HG02840 (cell line): ENCODE measurements around the gene SUSD2.
"Not testable (repeated sequence)": the region's sequence is repeated elsewhere in the genome, so short reads cannot be mapped to it uniquely, and the experiment has no call there.

Experiments
- ATAC-seq: cut with Tn5 transposase; IDR thresholded peaks from one replicate; pipeline ENCODE4 v1.9.1; 2021; ENCODE audit warnings: mild to moderate bottlenecking, moderate library complexity, moderate number of reproducible peaks; ENCODE audit not compliant: unreplicated experiment, low FRiP score

Gene SUSD2

DNA sequence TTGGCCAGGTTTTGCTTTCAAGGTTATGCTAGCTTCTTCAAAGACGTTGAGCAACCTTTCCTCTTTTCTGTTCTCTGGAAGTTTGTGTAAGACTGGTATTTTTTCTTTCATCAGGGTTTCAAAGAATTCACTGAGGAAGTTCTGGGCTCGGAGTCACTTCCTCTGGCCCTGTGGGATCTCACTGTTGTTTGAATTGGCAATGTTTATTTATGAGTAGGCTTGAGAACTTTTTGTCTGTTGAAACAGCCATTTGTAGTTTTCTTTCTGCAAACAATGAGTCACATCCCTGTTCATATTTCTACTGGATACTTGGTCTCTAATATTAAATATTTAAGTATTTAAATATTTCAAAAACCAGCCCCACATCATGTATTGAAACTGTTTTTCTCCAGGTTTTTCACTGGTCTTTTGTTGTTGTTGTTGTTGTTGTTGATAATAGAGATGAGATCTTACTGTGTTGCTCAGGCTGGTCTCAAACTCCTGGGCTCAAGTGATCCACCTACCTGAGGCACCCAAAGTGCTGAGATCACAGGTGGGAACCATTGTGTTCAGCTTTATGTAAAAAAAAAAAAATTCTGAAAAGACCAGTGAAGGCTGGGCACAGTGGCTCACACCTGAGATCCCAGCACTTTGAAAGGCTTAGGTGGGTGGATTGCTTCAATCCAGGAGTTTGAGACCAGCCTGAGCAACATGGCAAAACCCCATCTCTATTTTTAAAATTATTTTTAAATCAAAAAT, 26.9 kb downstream of the SUSD2 start:
- no peak for ATAC-seq

DNA sequence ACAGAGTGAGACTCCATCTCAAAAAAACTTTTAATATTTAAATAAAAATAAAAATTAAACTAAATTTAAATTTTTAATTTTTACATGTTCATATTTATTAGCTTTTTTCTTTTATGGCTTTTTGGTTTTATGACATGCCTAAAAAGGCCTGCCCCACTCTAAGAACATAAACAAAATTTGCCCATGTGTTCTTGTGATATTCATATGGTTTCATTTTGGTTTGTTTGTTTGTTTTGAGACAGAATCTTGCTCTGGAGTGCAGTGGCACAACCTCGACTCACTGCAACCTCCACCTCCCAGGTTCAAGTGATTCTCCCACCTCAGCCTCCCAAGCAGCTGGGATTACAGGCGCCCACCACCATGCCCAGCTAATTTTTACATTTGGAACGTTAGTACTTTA, 27.7 kb downstream of the SUSD2 start:
- ATAC-seq: no peak

DNA sequence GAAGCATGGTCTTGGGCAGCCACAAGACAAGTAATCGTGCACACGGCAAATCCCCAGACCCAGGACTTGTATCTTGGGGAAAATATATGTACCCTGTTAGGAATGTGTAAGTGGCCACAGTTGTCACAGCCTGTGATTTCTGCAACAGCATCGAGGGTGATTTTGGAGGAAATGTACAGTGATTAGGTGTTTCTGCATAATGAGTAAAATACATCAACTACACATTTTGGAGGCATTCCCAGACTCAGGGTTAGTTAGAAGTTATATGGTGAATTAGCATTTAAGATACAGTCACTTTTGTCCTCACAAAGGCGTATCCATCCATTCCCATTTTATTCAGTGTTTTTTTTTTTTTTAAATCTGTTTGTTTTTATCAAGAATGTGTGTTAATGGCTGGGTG, 28.4 kb downstream of the SUSD2 start:
- no peak for ATAC-seq

DNA sequence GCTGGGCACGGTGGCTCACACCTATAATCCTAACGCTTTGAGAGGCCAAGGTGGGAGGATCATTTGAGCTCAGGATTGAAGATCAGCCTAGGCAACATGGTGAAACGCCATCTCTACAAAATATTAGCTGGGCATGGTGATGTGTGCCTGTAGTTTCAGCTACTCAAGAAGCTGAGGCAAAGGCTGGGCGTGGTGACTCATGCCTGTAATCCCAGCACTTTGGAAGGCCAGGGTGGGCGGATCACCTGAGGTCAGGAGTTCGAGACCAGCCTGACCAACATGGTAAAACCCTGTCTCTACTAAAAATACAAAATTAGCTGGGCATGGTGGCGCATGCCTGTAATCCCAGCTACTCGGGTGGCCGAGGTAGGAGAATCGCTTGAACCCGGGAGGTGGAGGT, 29.1 kb downstream of the SUSD2 start:
- not testable (repeated sequence) for ATAC-seq

DNA sequence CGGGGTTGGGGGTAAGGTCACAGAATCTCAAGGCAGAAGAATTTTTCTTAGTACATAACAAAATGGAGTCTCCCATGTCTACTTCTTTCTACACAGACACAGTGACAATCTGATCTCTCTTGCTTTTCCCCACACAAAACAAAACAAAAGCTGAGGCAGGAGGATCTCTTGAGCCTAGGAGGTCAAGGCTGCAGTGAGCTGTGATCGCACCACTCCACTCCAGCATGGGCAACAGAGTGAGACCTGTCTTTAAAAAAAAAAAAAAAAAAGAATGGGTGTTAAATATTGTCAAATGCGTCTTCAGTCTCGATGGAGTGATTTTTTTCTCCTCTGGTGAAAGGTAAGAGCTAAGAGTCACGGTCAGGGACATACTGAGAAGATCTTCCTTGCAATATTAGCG, 30.4 kb downstream of the SUSD2 start:
- ATAC-seq: not testable (repeated sequence)

DNA sequence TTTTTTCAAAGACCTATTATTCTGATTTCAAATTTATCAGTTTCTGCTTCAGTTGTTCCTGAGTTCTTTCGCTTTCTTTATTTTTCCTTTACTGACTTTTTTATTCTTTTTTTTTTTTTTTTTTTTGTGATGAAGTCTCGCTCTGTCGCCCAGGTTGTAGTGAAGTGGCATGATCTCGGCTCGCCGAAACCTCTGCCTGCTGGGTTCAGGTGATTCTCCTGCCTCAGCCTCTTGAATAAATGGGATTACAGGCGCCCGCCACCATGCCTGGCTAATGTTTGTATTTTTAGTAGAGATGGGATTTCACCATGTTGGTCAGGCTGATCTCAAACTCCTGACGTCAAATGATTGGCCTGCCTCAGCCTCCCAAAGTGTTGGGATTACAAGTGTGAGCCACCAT, 31.8 kb downstream of the SUSD2 start:
- not testable (repeated sequence) for ATAC-seq

DNA sequence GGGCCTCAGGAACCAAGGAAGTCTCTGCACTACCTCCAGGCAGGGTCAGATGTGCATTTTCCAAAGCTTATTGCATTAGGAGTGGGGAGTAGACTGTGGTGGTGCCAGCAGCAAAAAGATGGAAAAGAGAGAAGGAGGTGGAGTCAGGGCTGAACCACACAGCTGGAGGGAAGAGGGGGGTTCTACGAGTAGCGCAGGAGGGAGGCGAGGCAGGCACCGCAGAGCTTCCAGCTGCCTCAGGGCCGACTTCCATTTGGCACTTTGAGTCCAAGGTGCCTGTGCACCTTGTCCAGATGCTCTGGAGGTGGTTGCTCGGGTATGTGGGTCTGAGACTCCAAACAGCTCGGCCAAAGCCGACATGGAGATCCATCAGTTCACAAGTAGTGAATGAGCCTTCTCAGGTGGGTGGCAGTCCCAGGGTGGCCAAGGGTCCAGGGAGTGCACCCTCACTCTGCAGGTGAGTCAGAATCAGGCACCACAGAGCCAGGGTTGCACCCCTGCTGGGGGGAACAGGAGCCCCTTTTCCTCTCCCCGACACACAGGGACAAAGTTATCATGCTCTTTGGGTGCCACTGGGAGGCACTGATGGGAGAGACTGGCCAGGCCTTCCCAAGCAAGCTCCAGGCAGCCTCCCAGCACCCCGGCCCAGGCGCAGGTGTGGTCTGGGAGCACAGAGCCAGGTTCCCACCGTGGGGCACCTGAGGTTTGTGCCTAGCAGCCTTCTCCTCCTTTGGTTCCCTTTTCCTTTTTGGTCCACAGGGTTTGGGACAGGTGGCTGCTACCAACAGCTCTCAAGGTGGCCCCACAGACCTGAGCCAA, 33.4 kb downstream of the SUSD2 start:
- no peak for ATAC-seq

DNA sequence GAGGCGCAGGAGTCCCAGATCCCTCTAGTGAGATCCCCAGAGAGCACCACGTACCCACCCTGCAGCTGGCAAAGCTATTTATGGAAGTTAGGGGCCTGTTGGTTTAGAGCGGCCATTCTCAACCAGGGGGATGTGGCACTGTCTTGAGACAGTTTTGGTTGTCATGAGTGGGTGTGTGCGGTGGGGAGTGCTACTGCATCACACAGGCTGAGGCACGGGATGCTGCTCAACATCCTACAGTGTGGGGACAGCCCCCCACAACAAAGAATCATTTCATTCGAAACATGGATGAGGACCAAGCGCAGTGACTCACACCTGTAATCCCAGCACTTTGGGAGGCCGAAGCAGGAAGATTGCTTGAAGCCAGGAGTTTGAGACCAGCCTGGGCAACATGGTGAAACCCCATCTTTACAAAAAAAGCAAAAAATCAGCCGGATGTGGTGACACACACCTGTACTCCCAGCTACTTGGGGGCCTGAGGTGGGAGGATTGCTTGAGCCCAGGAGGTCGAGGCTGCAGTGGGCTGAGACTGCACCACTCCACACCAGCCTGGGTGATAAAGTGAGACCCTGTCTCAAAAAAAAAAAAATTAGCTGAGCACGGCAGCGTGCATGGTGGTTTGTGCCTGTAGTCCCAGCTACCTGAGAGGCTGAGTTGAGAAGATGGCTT, 35.4 kb downstream of the SUSD2 start:
- no peak for ATAC-seq

DNA sequence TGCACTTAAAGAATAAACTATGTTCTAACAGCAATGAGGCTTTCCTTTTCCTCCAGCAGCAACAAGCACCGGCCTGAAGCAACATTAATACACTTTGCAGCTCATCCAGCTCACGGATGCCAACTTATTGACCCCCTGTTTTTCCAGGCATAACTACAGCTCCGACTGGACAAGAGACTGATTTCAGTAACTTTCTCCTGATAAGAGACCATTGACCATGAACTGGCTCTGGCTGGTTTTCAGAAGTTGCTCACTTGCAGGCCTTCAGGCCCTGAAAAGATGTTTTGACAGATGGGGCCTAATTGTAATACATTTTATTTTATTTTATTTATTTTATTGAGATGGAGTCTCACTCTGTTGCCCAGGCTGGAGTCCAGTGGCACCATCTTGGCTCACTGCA, 36.1 kb downstream of the SUSD2 start:
- ATAC-seq: no peak

DNA sequence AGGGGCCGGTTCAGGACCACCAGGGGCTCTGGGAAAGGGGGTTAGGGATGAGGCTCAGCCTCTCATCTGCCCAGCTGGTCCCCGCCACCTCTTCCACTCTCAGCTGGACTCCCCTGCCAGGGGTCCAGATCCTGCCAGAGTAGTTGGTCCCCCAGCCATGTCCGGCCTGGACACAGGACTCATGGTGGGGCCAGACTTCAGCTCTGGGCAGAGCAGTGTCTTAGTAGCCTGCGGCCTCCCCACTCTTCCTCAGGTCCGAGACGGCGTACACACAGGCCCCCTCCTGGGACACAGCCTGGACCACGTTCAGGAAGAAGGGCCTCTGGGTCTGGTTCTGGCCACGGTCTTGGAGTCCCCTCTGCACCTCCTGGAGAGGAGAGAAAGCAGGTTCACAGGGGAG, 38.5 kb downstream of the SUSD2 start:
- no peak for ATAC-seq

DNA sequence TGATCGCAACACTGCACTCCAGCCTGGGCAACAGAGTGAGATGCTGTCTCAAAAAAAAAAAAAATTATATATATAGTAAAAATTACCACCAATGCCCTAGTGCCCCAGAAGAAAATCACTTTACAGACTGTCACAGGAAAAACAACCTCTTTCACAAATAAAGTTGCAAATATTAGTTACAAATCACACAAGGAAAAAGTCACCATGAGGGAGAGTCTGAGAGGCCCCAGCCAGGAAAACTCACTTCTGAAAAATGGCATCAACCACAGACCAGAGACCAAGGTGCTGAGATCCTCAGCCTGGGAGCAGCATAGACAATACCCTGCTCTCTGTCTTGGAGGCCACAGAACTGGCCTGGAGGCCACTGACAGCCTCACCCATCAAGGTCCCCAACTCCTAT, 43.2 kb downstream of the SUSD2 start:
- no peak for ATAC-seq

DNA sequence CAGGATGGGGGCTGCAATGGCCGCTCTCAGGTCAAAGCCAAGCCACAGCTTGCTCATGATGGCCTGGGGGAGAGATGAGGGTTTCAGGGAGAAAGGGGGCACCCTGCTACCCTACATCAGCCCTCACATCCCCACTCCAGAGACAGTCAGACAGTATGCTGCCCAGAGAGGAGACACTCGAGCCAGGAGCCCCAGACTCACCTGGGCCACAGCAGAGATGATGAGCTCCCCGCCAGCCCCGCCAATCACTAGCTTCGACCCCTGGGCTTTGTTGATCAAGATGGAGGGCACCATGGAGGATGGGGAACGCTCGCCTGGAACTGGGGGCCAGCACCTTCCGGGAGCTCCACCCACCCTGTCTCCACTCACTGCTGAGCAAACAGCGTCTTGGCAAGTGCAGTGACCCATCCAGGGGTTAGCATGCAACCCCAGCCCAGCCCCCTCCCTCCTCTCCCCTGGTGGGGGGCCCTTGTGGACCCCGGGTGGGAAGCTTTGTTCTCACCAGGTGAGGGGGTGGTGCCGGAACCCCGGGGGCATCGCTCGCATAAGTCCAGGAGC, 43.8 kb downstream of the SUSD2 start:
- no peak for ATAC-seq

DNA sequence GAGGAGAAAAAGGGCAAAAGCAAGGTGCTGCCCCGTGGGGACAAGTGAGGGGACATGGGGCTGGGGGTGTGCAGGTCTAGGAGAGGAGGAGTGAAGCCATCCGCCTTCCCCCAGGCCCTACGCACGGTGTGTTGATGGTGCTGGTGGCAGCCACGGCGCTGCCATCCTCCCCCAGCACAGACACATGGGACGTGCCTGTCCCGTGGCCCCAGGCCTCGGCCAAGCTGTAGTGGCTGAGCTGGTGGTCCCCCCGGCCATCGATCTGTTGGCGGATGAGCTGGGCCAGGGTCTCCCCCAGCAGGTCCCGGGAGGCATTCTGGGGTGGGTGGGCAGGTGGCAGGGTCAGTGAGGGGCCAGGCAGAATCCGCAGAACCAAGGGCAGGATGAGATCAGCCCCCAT, 44.7 kb downstream of the SUSD2 start:
- ATAC-seq: no peak

DNA sequence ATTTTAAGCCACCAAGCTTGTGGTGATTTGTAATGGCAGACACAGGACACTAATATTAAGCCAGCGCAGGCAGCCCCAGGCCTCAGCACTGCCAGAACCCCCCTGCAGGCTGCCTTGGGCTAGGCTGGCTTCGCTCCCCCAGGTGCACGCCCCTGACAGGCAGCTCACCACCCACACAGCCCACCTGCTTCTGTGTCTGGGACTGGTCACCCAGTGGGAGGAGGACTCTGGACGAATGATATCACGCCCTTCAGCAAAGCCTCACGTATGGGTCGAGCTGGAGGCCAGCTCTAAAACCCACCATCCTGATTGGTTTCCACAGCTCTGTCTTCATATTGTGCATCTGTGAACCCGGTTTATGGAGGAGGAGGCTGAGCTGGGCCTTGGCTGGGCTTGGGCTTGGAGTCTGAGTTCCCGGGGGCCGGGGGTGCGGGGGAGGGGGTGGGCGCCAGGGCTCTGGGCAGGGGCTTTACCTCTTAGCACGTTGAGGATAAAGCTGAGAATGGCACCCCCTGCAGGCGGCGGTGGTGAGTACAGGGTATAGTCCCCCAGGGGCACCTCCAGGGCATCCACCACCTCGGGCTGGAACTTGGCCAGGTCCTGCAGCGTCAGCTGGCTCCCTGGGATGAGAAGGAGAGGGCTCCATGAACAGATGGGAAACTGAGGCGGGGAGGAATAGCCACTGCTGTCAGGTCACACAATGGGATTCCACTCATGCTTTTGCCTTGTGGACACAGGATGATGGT, 49.8 kb downstream of the SUSD2 start:
- ATAC-seq: no peak

DNA sequence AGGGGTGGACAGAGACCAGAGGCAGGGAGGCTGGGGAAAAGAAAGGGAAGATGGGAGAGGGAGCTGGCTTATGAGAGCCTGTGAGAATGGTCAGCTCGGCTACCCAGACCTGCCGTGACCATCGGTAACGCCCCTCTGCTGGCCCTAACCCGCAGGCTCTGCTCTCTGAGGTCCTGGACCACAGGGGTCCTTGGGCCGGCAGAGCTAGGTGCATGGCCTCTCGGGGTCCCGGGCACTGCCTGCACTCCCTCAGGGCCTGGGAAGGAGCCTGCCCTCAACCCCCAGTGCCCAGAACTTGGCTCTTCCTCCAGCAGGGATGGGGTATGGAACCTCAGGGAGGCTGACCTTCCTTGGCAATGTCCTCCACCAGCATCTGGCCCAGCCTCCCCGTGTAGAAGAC, 50.4 kb downstream of the SUSD2 start:
- no peak for ATAC-seq

DNA sequence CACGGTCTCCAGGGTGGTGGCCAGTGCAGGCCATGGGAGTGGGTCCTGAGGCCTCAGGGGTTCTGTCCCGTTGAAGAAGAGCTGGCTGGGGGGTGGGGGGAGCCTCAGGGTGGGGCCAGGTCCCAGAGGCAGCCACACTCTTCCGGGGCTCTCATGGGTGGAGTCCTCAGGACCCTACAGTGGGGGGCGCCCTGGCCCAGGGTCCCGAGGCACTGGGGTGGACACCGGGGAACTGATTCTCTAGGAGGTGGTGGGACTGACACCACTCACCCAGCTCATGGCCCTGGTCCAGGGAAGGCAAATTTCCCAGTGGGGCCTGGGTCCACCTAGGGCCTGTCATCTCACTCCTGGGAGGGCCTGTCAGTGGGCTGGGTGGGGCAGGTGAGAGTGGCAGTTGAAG, 50.8 kb downstream of the SUSD2 start:
- no peak for ATAC-seq

DNA sequence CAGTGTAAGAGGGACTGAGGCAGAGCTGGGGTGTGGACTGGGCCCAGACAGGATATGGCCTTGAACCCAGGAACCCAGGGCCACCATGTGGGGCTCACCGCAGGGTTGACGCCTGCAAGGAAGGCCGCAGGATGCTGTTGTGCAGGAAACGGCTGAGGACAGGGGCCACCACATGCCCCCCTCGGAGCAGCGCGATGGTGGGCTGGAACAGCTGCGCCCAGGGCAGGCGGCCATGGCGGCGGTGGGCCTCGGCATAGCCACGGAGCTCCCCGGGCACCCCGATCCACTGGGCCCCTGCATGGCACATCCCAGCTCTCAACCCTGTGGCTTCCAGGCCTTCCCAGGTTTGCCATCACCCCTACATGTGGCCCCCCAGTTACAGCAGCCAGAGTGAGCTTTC, 51.4 kb downstream of the SUSD2 start:
- no peak for ATAC-seq

DNA sequence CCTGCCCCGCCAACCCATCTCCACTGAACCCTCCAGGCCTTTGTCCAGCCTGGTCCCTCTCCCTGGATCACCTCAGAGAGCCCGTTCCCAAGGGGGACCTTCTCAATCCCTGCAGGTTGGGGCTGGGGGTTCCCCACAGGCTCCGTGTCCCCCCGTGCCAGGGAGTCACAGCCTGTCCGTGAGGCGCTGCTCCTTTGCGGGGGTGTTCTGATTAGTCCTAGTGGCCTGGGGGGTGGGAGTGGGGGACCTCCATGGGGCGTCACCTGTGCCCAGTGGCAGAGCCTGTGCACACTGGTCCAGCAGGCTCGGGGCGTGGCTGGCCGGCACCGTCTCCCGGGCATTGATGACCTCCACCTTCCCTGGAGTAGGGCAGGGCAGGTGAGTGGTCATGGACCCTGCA, 51.9 kb downstream of the SUSD2 start:
- ATAC-seq: no peak

DNA sequence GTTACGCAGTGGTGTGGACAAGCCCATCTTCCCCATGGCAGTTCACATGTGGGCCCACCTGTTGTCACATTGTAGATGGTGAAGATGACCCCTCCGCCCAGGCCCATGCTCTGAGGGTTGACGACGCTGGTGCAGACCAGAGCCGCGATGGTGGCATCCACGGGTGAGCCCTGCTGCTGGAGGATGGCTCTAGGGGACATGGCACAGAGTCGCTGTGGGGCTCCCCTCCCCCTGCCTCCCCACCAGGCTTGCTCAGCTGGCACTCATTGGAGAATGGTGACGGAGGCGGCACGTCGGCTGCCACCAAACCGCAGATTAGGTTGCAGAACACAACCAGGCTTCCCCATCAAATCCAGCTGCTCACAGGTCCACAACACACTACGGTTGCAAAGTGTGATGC, 52.5 kb downstream of the SUSD2 start:
- no peak for ATAC-seq

DNA sequence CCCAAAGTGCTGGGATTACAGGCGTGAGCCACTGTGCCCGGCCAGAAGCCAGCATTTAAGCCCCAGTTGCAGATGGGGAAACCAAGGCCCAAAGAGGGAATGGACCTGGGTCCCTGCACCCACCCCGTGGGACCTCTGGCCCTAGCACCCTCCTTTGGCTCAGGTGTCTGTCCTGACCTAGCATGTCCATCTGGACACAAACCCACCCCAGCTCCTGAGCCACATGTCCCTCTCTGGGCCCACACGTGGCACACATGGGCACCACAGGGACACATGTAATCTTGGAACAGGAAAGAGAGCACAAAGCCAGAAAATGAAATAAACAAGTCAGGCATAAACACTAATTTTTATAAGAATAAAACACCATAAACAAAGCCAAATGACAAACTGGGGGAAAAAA, 54.0 kb downstream of the SUSD2 start:
- ATAC-seq: no peak

DNA sequence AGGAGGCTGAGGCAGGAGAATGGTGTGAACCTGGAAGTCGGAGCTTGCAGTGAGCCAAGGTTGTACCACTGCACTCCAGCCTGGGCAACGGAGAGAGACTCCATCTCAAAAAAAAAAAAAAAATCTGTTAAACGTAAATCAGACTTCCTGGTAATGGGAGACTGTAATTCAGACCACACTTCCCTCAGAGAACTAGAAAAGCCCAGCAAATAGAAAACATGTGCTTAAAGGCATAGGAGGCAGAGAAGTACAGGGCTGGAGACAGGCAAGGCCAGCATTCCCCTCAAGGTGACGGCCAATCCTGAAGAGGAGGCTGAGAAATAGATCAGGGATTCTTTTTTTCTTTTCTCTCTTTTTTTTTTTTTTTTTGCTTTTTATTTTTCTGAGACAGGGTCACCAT, 55.4 kb downstream of the SUSD2 start:
- no peak for ATAC-seq
